NCI-H146 (cell line): Measurements from ENCODE around the gene JAG1.

Experiments used
- DNase-seq: peaks from one replicate; lab custom pipeline; 2025; lab: John Stamatoyannopoulos, UW

JAG1 gene

GRCh38 chr20:10673842-10674683, at the start of gene JAG1:
Gene JAG1 (minus strand): TSS chr20:10673999. CDS start chr20:10673530, 469 bp downstream.
- peak; percentile 98 for DNase-seq

GRCh38 chr20:10721976-10722375, 48.2 kb upstream of the JAG1 start:
- no peak for DNase-seq

- DNase-seq, result no peak
These were observed 47.5 kb upstream of the JAG1 start for GRCh38 chr20:10721137-10721896.

GRCh38 chr20:10720565-10720964, 46.8 kb upstream of the JAG1 start:
- no peak for DNase-seq

GRCh38 chr20:10719740-10720385, 46.1 kb upstream of the JAG1 start:
- no peak for DNase-seq

- no peak for DNase-seq
These were observed 44.9 kb upstream of the JAG1 start for GRCh38 chr20:10718661-10719060.

GRCh38 chr20:10716855-10717254, 43.1 kb upstream of the JAG1 start:
- DNase-seq, result peak; percentile 50

- DNase-seq, result peak; percentile 36
These were observed 41.2 kb upstream of the JAG1 start for GRCh38 chr20:10715035-10715434.

GRCh38 chr20:10714236-10714975, 40.6 kb upstream of the JAG1 start:
- DNase-seq, result no peak

- DNase-seq, result no peak
These were observed 39.4 kb upstream of the JAG1 start for GRCh38 chr20:10713161-10713560.

- peak; percentile 51 for DNase-seq
These were observed 38.2 kb upstream of the JAG1 start for GRCh38 chr20:10711903-10712451.

GRCh38 chr20:10710991-10711775, 37.4 kb upstream of the JAG1 start:
- peak; percentile 58 for DNase-seq

- DNase-seq, result no peak
These were observed 36.1 kb upstream of the JAG1 start for GRCh38 chr20:10709916-10710315.

- no peak for DNase-seq
These were observed 34.8 kb upstream of the JAG1 start for GRCh38 chr20:10708351-10709185.

- no peak for DNase-seq
These were observed 34.0 kb upstream of the JAG1 start for GRCh38 chr20:10707791-10708190.

- DNase-seq, result no peak
These were observed 33.3 kb upstream of the JAG1 start for GRCh38 chr20:10707068-10707467.

GRCh38 chr20:10706460-10706811, 32.6 kb upstream of the JAG1 start:
- DNase-seq, result no peak

- no peak for DNase-seq
These were observed 32.1 kb upstream of the JAG1 start for GRCh38 chr20:10705801-10706459.

- no peak for DNase-seq
These were observed 27.8 kb upstream of the JAG1 start for GRCh38 chr20:10701607-10702006.
